K562 (cell line): ENCODE measurements around the gene SELENOT. TPM values are rescaled to one million over a fixed set of nuclear protein-coding genes. Genes with fewer than 3 reads are reported as not detected.

Experiments used
- ARID4B ChIP-seq: sonication (generic); formaldehyde crosslinking; IDR thresholded peaks from 2 replicates; pipeline ENCODE4 v1.8.0; 2022; ENCODE audit warnings: mild to moderate bottlenecking, missing genetic modification reagents
- BACH1 ChIP-seq: fragments of 200-800 bp; sonication (Bioruptor generic); IDR thresholded peaks from 2 replicates; pipeline ENCODE4 v1.6.1; 2016; ENCODE audit warnings: missing genetic modification characterization, missing compliant biosample characterization
- CHD2 ChIP-seq: IDR thresholded peaks from 2 replicates; pipeline ENCODE4 v1.6.1; 2011; ENCODE audit warnings: low read depth, low read length
- ILK ChIP-seq: fragments of 450-650 bp; IDR thresholded peaks from 2 replicates; pipeline ENCODE4 v1.6.1; 2016; ENCODE audit warnings: missing genetic modification characterization, low read depth, mild to moderate bottlenecking, missing compliant biosample characterization, moderate library complexity, borderline replicate concordance
- MBD2 ChIP-seq: sonication (generic); IDR thresholded peaks from 2 replicates; pipeline ENCODE4 v1.6.1; 2016; ENCODE audit warnings: low read depth, borderline replicate concordance
- MEF2D ChIP-seq: conservative IDR thresholded peaks from 2 replicates; pipeline ENCODE4 v1.6.1; 2016; ENCODE audit warnings: low read depth, missing genetic modification characterization, missing compliant biosample characterization
- MEIS2 ChIP-seq: fragments of 450-650 bp; IDR thresholded peaks from 2 replicates; pipeline ENCODE4 v1.6.1; 2014; ENCODE audit warnings: mild to moderate bottlenecking; ENCODE audit not compliant: partially characterized antibody
- POLR2B ChIP-seq: fragments of 450-650 bp; IDR thresholded peaks from 2 replicates; pipeline ENCODE4 v1.6.1; 2018; ENCODE audit warnings: low read depth; ENCODE audit not compliant: partially characterized antibody
- PRMT5 ChIP-seq: sonication (generic); formaldehyde crosslinking; IDR thresholded peaks from 2 replicates; pipeline ENCODE4 v1.5.0; 2020; ENCODE audit warnings: missing genetic modification reagents
- RCOR1 ChIP-seq, 2 experiments: IDR thresholded peaks; 2 replicates each; pipeline ENCODE4 v1.6.1; 2012; ENCODE audit warnings: low read depth in 2 of 2, low read length in 2 of 2, borderline replicate concordance in 1 of 2, improper control_type of control experiment in 1 of 2
- SNRNP70 ChIP-seq: fragments of 200-400 bp; formaldehyde crosslinking; optimal IDR thresholded peaks from 2 replicates; pipeline ENCODE3; 2017; ENCODE audit warnings: low read depth, low read length
- TARDBP ChIP-seq: fragments of 450-650 bp; IDR thresholded peaks from 2 replicates; pipeline ENCODE4 v1.6.1; 2016
- TCFL5 ChIP-seq: fragments of 250-450 bp; sonication (Bioruptor Pico); conservative IDR thresholded peaks from 2 replicates; pipeline ENCODE4 v1.6.1; 2021; ENCODE audit warnings: mild to moderate bottlenecking, moderate library complexity, matching md5 sums
- ZNF124 ChIP-seq: sonication (generic); formaldehyde crosslinking; IDR thresholded peaks from 2 replicates; pipeline ENCODE4 v1.8.1; 2022; ENCODE audit warnings: missing genetic modification reagents
- ZNF140 ChIP-seq: fragments of 250-450 bp; sonication (Bioruptor Pico); IDR thresholded peaks from 2 replicates; pipeline ENCODE4 v1.8.0; 2021; ENCODE audit warnings: moderate library complexity, mild to moderate bottlenecking, inconsistent platforms
- ZNF24 ChIP-seq: fragments of 450-650 bp; IDR thresholded peaks from 2 replicates; pipeline ENCODE4 v1.6.1; 2016
- ZNF644 ChIP-seq: fragments of 200-800 bp; sonication (Bioruptor generic); IDR thresholded peaks from 2 replicates; pipeline ENCODE4 v1.6.1; 2016; ENCODE audit warnings: low read depth, missing genetic modification characterization, missing compliant biosample characterization
- polyA plus RNA-seq, 8 experiments: library from polyadenylated mRNA; depleted of rRNA in 4 of 8; stranded (reverse) in 5 of 8; unstranded in 3 of 8; fragments of >200 nt; fragmentation: Nextera tagmentation in 2 of 8; fragmentation: Illumina TruSeq in 1 of 8; extraction: Ambion mirVana in 2 of 8; extraction: Trizol in 1 of 8; gene quantifications; 2 replicates each; pipeline versions ENCODE4 v1.2.1 to v1.2.3, GENCODE V29; 2011 to 2014; ENCODE audit warnings: inconsistent platforms in 1 of 8, missing spikeins in 1 of 8
- total RNA-seq, 7 experiments: library from RNA; depleted of rRNA in 6 of 7; stranded (reverse); fragments of >200 nt in 6 of 7; fragmentation: Illumina TruSeq in 2 of 7; extraction: Trizol in 2 of 7; gene quantifications; 2 replicates each; pipeline versions ENCODE4 v1.2.1 to v1.2.3, GENCODE V29; 2011 to 2021; ENCODE audit warnings: low replicate concordance in 1 of 7
- TF ChIP-seq, protein P1 (sequence below): fragments of 450-650 bp; IDR thresholded peaks from 2 replicates; pipeline ENCODE4 v1.6.1; 2018; ENCODE audit not compliant: partially characterized antibody
- TF ChIP-seq, protein P2 (sequence below): fragments of 250-450 bp; sonication (Bioruptor Pico); IDR thresholded peaks from 2 replicates; pipeline ENCODE4 v1.8.0; 2021; ENCODE audit warnings: mild to moderate bottlenecking, moderate library complexity

The SELENOT gene
- total and polyA plus RNA-seq, 9 of the 15 experiments (the other 6 are each of a cell fraction or from before 2014, with no cell fraction given), result 33.0 to 411 (median 91.9) TPM

DNA sequence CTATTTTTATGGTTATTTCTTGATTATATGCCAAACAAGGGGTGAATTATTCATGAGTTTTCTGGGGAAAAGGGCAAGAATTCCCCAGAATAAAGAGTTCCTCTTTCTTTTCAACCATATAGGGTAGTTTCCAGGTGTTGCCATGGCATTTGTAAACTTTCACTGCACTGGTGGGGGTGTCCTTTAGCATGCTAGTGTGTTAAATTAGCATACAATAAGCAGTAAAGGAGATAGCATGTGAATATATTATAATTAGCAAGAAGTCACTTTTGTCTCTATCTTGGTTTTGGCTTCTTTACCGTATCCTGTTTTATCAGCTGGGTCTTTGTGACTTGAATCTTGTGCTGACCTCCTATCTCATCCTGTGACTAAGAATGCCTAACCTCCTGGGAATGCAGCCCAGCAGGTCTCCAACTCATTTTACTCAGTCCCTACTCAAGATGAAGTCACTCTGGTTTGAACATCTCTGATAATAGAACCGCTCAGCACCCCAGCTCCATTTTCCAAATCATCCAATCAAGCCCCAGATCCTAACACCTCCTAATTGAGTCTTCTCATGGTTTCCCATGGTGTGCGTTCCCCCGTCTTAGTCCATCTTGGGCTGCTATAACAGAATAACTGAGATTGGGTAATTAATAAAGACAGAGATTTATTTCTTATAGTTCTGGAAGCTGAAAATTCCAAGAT lies 3.4 kb upstream of the SELENOT start (continued):
- TF ChIP-seq MBD2, result no peak
- peak; percentile 83 for TF ChIP-seq MEF2D (tag)
- TF ChIP-seq MEIS2, result no peak
- TF ChIP-seq CHD2, result no peak
- no peak for TF ChIP-seq TARDBP
- 0 out of 2 replicates have a peak, but pooled peaks have one; percentile 30 for TF ChIP-seq TCFL5
- no peak for TF ChIP-seq SNRNP70
- TF ChIP-seq ZNF124 (CRISPR knock-in tag), result no peak
- peak; percentile 73 for TF ChIP-seq BACH1 (tag)
- TF ChIP-seq, protein P1, sequence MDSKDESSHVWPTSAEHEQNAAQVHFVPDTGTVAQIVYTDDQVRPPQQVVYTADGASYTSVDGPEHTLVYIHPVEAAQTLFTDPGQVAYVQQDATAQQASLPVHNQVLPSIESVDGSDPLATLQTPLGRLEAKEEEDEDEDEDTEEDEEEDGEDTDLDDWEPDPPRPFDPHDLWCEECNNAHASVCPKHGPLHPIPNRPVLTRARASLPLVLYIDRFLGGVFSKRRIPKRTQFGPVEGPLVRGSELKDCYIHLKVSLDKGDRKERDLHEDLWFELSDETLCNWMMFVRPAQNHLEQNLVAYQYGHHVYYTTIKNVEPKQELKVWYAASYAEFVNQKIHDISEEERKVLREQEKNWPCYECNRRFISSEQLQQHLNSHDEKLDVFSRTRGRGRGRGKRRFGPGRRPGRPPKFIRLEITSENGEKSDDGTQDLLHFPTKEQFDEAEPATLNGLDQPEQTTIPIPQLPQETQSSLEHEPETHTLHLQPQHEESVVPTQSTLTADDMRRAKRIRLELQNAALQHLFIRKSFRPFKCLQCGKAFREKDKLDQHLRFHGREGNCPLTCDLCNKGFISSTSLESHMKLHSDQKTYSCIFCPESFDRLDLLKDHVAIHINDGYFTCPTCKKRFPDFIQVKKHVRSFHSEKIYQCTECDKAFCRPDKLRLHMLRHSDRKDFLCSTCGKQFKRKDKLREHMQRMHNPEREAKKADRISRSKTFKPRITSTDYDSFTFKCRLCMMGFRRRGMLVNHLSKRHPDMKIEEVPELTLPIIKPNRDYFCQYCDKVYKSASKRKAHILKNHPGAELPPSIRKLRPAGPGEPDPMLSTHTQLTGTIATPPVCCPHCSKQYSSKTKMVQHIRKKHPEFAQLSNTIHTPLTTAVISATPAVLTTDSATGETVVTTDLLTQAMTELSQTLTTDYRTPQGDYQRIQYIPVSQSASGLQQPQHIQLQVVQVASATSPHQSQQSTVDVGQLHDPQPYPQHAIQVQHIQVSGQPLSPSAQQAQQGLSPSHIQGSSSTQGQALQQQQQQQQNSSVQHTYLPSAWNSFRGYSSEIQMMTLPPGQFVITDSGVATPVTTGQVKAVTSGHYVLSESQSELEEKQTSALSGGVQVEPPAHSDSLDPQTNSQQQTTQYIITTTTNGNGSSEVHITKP, result peak; percentile 51
- TF ChIP-seq POLR2B, result no peak
- peak in 1 of 2 experiments; percentile 84; a peak in 2 of 4 replicates for TF ChIP-seq RCOR1 (IDR thresholded peaks at IDR 0.05; ENCODE audit: borderline replicate concordance in 1 of 2, low read depth in 2 of 2, low read length in 2 of 2)
- TF ChIP-seq PRMT5 (CRISPR knock-in tag), result no peak
- no peak for TF ChIP-seq ZNF140 (CRISPR knock-in tag)
- TF ChIP-seq ARID4B, result no peak
- TF ChIP-seq, protein P2, sequence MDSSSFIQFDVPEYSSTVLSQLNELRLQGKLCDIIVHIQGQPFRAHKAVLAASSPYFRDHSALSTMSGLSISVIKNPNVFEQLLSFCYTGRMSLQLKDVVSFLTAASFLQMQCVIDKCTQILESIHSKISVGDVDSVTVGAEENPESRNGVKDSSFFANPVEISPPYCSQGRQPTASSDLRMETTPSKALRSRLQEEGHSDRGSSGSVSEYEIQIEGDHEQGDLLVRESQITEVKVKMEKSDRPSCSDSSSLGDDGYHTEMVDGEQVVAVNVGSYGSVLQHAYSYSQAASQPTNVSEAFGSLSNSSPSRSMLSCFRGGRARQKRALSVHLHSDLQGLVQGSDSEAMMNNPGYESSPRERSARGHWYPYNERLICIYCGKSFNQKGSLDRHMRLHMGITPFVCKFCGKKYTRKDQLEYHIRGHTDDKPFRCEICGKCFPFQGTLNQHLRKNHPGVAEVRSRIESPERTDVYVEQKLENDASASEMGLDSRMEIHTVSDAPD (CRISPR knock-in tag), result peak; percentile 70; the same call in 1 of the 2 replicates
- peak; percentile 72; the same call in 1 of the 2 replicates for TF ChIP-seq ZNF644 (tag)
- TF ChIP-seq ZNF24, result no peak
- TF ChIP-seq ILK, result no peak; the same call in 1 of the 2 replicates
